Keratinocyte (primary cell): ENCODE measurements around the gene RAB39A. TPM values are rescaled to one million over a fixed set of nuclear protein-coding genes. Genes with fewer than 3 reads are reported as not detected.

Source experiments
- DNase-seq: peaks from one replicate; pipeline ENCODE4 v3.0.0-alpha.2; 2011; ENCODE audit warnings: low read depth, missing footprints, low spot score
- FAIRE-seq: peaks from 2 replicates; lab custom pipeline; 2011; peaks lifted over from hg19 to GRCh38; lab: Jason Lieb, UNC
- H2AFZ ChIP-seq: 2 replicates; pipeline ENCODE4 v1.6.0; 2012; ENCODE audit warnings: low read length, control low read depth, inconsistent platforms; ENCODE audit not compliant: control insufficient read depth
- H3K27ac ChIP-seq: 2 replicates; pipeline ENCODE4 v1.5.1; 2011; ENCODE audit warnings: low read length; ENCODE audit not compliant: control insufficient read depth, insufficient read depth
- H3K27me3 ChIP-seq: 3 replicates; pipeline ENCODE4 v1.6.0; 2011; ENCODE audit warnings: low read length; ENCODE audit not compliant: control insufficient read depth, insufficient read depth; ENCODE audit errors: extremely low read depth
- H3K36me3 ChIP-seq, 2 experiments: 2 replicates in 1 of 2; 3 replicates in 1 of 2; pipeline ENCODE4 v1.5.1; 2011; ENCODE audit warnings: low read length in 2 of 2, mild to moderate bottlenecking in 1 of 2; ENCODE audit not compliant: control insufficient read depth in 2 of 2, insufficient read depth in 2 of 2; ENCODE audit errors: extremely low read depth in 1 of 2
- H3K4me1 ChIP-seq: 3 replicates; pipeline ENCODE4 v1.5.1; 2011; ENCODE audit warnings: low read length; ENCODE audit not compliant: control insufficient read depth, insufficient read depth; ENCODE audit errors: extremely low read depth
- H3K4me2 ChIP-seq: 3 replicates; pipeline ENCODE4 v1.6.0; 2011; ENCODE audit warnings: low read depth, low read length; ENCODE audit not compliant: control insufficient read depth, insufficient read depth; ENCODE audit errors: extremely low read depth
- H3K4me3 ChIP-seq, 3 experiments: fragments of 200-600 bp in 1 of 3; sonication (generic) in 1 of 3; 2 replicates in 2 of 3; 3 replicates in 1 of 3; pipeline ENCODE4 v1.5.1; 2011 to 2016; ENCODE audit warnings: low read length in 3 of 3, mild to moderate bottlenecking in 3 of 3, control low read depth in 2 of 3, inconsistent platforms in 1 of 3, low read depth in 1 of 3, mixed read lengths in 1 of 3, mixed run types in 1 of 3, moderate library complexity in 1 of 3; ENCODE audit not compliant: control insufficient read depth in 2 of 3, insufficient read depth in 2 of 3; ENCODE audit errors: extremely low read depth in 1 of 3
- H3K79me2 ChIP-seq: 2 replicates; pipeline ENCODE4 v1.6.0; 2012; ENCODE audit warnings: low read length; ENCODE audit not compliant: control insufficient read depth, insufficient read depth
- H3K9ac ChIP-seq: 3 replicates; pipeline ENCODE4 v1.6.0; 2011; ENCODE audit warnings: low read length; ENCODE audit not compliant: control insufficient read depth, insufficient read depth; ENCODE audit errors: extremely low read depth
- H3K9me1 ChIP-seq: 3 replicates; pipeline ENCODE4 v1.6.0; 2011; ENCODE audit warnings: low read length; ENCODE audit not compliant: control insufficient read depth, insufficient read depth; ENCODE audit errors: extremely low read depth
- H3K9me3 ChIP-seq: 2 replicates; pipeline ENCODE4 v1.5.1; 2012; ENCODE audit warnings: low read depth, low read length; ENCODE audit not compliant: control insufficient read depth
- H4K20me1 ChIP-seq: 3 replicates; pipeline ENCODE4 v1.6.0; 2011; ENCODE audit warnings: low read length; ENCODE audit not compliant: control insufficient read depth, insufficient read depth; ENCODE audit errors: extremely low read depth
- CTCF ChIP-seq, 3 experiments: IDR thresholded peaks in 1 of 3; conservative IDR thresholded peaks in 1 of 3; optimal IDR thresholded peaks in 1 of 3; 2 replicates in 2 of 3; 3 replicates in 1 of 3; pipeline versions ENCODE3 to v1.5.1; 2011; ENCODE audit warnings: low read length in 3 of 3, mild to moderate bottlenecking in 3 of 3, moderate library complexity in 2 of 3, control low read depth in 1 of 3, inconsistent platforms in 1 of 3; ENCODE audit not compliant: insufficient read depth in 2 of 3; ENCODE audit errors: extremely low read depth in 1 of 3
- EZH2 ChIP-seq: IDR thresholded peaks from one replicate; pipeline ENCODE4 v1.6.1; 2012; ENCODE audit warnings: inconsistent platforms, mild to moderate bottlenecking, low read length, moderate library complexity
- dilution Hi-C: fragments of 300-500 bp; cut with MboI; formaldehyde crosslinking; loops from one replicate; pipeline ENCODE4 v1.7.0; 2020; ENCODE audit warnings: low sequenced_read_pairs; ENCODE audit not compliant: extremely low pct_ligation_motif_present
- polyA plus RNA-seq, 5 experiments: library from polyadenylated mRNA; depleted of rRNA in 3 of 5; stranded (reverse) in 3 of 5; stranded (forward) in 1 of 5; unstranded in 1 of 5; fragments of >200 nt; gene quantifications; 1 replicate in 1 of 5; 2 replicates in 3 of 5; 3 replicates in 1 of 5; pipeline versions ENCODE4 v1.2.1 to v1.2.3, GENCODE V29; 2011 to 2012; ENCODE audit warnings: missing spikeins in 2 of 5, low read depth in 1 of 5, low replicate concordance in 1 of 5

Gene RAB39A
- polyA plus RNA-seq, 1 donor (not counting 4 experiments of a cell fraction or from before 2014, with no cell fraction given): not detected

GRCh38 chr11:108007819-108008218, 79.6 kb downstream of the RAB39A start:
- DNase-seq (no peak), FAIRE-seq (no peak)
- H3K4me3 ChIP-seq: no peak overlapping the region
- H3K4me2 ChIP-seq: no peak overlapping the region
- H3K9ac ChIP-seq: no peak overlapping the region
- H3K27me3 ChIP-seq: no peaks in the 10 kb centered on the region
- no peaks in the 10 kb centered on the region for H3K9me3 ChIP-seq
- H2AFZ ChIP-seq: no peak overlapping the region
- dilution Hi-C loops: no loop called here
- no peaks in the 10 kb centered on the region for H4K20me1 ChIP-seq
- H3K36me3 ChIP-seq: no peaks in the 10 kb centered on the region
- peaks cover 7% of the 10 kb centered on the region for H3K4me1 ChIP-seq
- peaks cover 41% of the 10 kb centered on the region for H3K79me2 ChIP-seq
- TF ChIP-seq CTCF (optimal IDR thresholded peaks at IDR 0.05 in 1 of 3, IDR thresholded peaks at IDR 0.05 in 1 of 3, conservative IDR thresholded peaks at IDR 0.05 in 1 of 3; ENCODE audit: extremely low read depth in 1 of 3, insufficient read depth in 2 of 3, low read length in 3 of 3): no peak
- no peak for TF ChIP-seq EZH2
- no peaks in the 10 kb centered on the region for H3K9me1 ChIP-seq
- H3K27ac ChIP-seq: no peak overlapping the region

GRCh38 chr11:108008656-108009496, 80.6 kb downstream of the RAB39A start, which contains the start of gene CUL5:
CUL5 (plus strand) TSS chr11:108008898; CDS start chr11:108009349, 451 bp downstream.
- Histone ChIP-seq H3K4me1 (peaks cover 10% of the 10 kb centered on the region), H3K27ac (peak within 1 kb of the TSS; percentile 97), H3K79me2 (peaks cover 50% of the 10 kb centered on the region), H3K27me3 (no peaks in the 10 kb centered on the region), H3K36me3 (no peaks in the 10 kb centered on the region), H3K9me3 (no peaks in the 10 kb centered on the region), H3K4me3 (peak within 1 kb of the TSS; percentile 68 to 96 (median 85)), H2AFZ (peak within 1 kb of the TSS; percentile 100), H3K9me1 (no peaks in the 10 kb centered on the region), H3K9ac (peak within 1 kb of the TSS; percentile 100), H3K4me2 (peak within 1 kb of the TSS; percentile 97), H4K20me1 (no peaks in the 10 kb centered on the region)
- no peak for TF ChIP-seq EZH2
- peak; percentile 78 to 91 (median 86) for TF ChIP-seq CTCF (optimal IDR thresholded peaks at IDR 0.05 in 1 of 3, IDR thresholded peaks at IDR 0.05 in 1 of 3, conservative IDR thresholded peaks at IDR 0.05 in 1 of 3; ENCODE audit: extremely low read depth in 1 of 3, insufficient read depth in 2 of 3, low read length in 3 of 3)
- peak; percentile 57 for DNase-seq
- FAIRE-seq: peak; percentile 9
- dilution Hi-C loops: no loop called here
